ENCODE measurements around the gene SNAI3.

Gene SNAI3

GRCh38 chr16:88693420-88694177 lies 7.3 kb upstream of the SNAI3 start:
- TF ChIP-seq CTCF (IDR thresholded peaks at IDR 0.05; ENCODE audit: borderline replicate concordance, insufficient read depth, low read depth, low read length) = no peak
- no peak overlapping the region for H3K4me3 ChIP-seq (ENCODE audit: low read depth, low read length)

GRCh38 chr16:88692861-88693260 lies 6.6 kb upstream of the SNAI3 start:
- no peak for TF ChIP-seq CTCF (IDR thresholded peaks at IDR 0.05; ENCODE audit: borderline replicate concordance, insufficient read depth, low read depth, low read length)
- no peak overlapping the region for H3K4me3 ChIP-seq (ENCODE audit: low read depth, low read length)

- no peak overlapping the region for H3K4me3 ChIP-seq (ENCODE audit: low read depth, low read length)
- no peak for TF ChIP-seq CTCF (IDR thresholded peaks at IDR 0.05; ENCODE audit: borderline replicate concordance, insufficient read depth, low read depth, low read length)
These were observed 5.7 kb upstream of the SNAI3 start for GRCh38 chr16:88691924-88692560.

GRCh38 chr16:88691129-88691813 lies 5.0 kb upstream of the SNAI3 start:
- H3K4me3 ChIP-seq (ENCODE audit: low read depth, low read length) = no peak overlapping the region
- no peak for TF ChIP-seq CTCF (IDR thresholded peaks at IDR 0.05; ENCODE audit: borderline replicate concordance, insufficient read depth, low read depth, low read length)

- H3K4me3 ChIP-seq (ENCODE audit: low read depth, low read length) = no peak overlapping the region
- TF ChIP-seq CTCF (IDR thresholded peaks at IDR 0.05; ENCODE audit: borderline replicate concordance, insufficient read depth, low read depth, low read length) = no peak
These were observed 4.2 kb upstream of the SNAI3 start for GRCh38 chr16:88690341-88691128.

GRCh38 chr16:88688013-88688778 lies 1.9 kb upstream of the SNAI3 start:
- TF ChIP-seq CTCF (IDR thresholded peaks at IDR 0.05; ENCODE audit: borderline replicate concordance, insufficient read depth, low read depth, low read length) = no peak
- no peak overlapping the region for H3K4me3 ChIP-seq (ENCODE audit: low read depth, low read length)
